ENCODE results near the gene ADAM11.

Gene ADAM11

GRCh38 chr17:44826123-44826790 is 67.5 kb downstream of the ADAM11 start:
- DNase-seq, result no peak
- Histone ChIP-seq H4K5ac (ENCODE audit: low read length) (no peak overlapping the region), H2BK15ac (replicated peaks; ENCODE audit: low read depth) (no peak overlapping the region), H3K56ac (ENCODE audit: low read length) (no peak overlapping the region), H3K23ac (ENCODE audit: low read length) (no peak overlapping the region), H3K36me3 (ENCODE audit: control insufficient read depth, insufficient read depth, low read length) (no peaks in the 10 kb centered on the region), H3K79me1 (ENCODE audit: low read length) (no peaks in the 10 kb centered on the region), H3K18ac (ENCODE audit: low read length) (no peak overlapping the region), H2BK120ac (ENCODE audit: low read depth, low read length) (no peak overlapping the region), H2BK5ac (ENCODE audit: low read length) (no peak overlapping the region), H3K4me1 (ENCODE audit: control insufficient read depth, low read depth, low read length) (peaks cover 3% of the 10 kb centered on the region), H3K4me3 (ENCODE audit: low read length) (no peak overlapping the region), H3K4ac (ENCODE audit: low read depth, low read length) (no peak overlapping the region), H3K27me3 (ENCODE audit: insufficient read depth, low read length, poor library complexity) (no peaks in the 10 kb centered on the region), H4K8ac (ENCODE audit: low read depth, low read length) (no peak overlapping the region), H3K27ac (ENCODE audit: low read depth, low read length) (no peak overlapping the region), H3K79me2 (ENCODE audit: control insufficient read depth, insufficient read depth, low read length) (peaks cover 59% of the 10 kb centered on the region), H2AK5ac (ENCODE audit: low read length) (no peak overlapping the region), H3K9ac (ENCODE audit: low read length) (no peak overlapping the region), H3K4me2 (ENCODE audit: low read length) (no peak overlapping the region)
- no CpG with 5 or more reads among the region's 15 CpGs for WGBS (ENCODE audit: extremely low coverage, insufficient coverage, low lambda C conversion rate)

GRCh38 chr17:44827863-44828262 is 69.1 kb downstream of the ADAM11 start:
- H3K79me2 ChIP-seq (ENCODE audit: control insufficient read depth, insufficient read depth, low read length), result peaks cover 53% of the 10 kb centered on the region
- H3K4me3 ChIP-seq (ENCODE audit: low read length), result no peak overlapping the region
- H3K9ac ChIP-seq (ENCODE audit: low read length), result no peak overlapping the region
- H3K27ac ChIP-seq (ENCODE audit: low read depth, low read length), result no peak overlapping the region
- no peak overlapping the region for H3K23ac ChIP-seq (ENCODE audit: low read length)
- H3K79me1 ChIP-seq (ENCODE audit: low read length), result no peaks in the 10 kb centered on the region
- no peak overlapping the region for H3K4me2 ChIP-seq (ENCODE audit: low read length)
- no peak for DNase-seq
- no peak overlapping the region for H4K8ac ChIP-seq (ENCODE audit: low read depth, low read length)
- peaks cover 3% of the 10 kb centered on the region for H3K4me1 ChIP-seq (ENCODE audit: control insufficient read depth, low read depth, low read length)
- no peak overlapping the region for H3K4ac ChIP-seq (ENCODE audit: low read depth, low read length)
- H2BK5ac ChIP-seq (ENCODE audit: low read length), result no peak overlapping the region
- no peaks in the 10 kb centered on the region for H3K27me3 ChIP-seq (ENCODE audit: insufficient read depth, low read length, poor library complexity)
- H3K18ac ChIP-seq (ENCODE audit: low read length), result no peak overlapping the region
- no peaks in the 10 kb centered on the region for H3K36me3 ChIP-seq (ENCODE audit: control insufficient read depth, insufficient read depth, low read length)
- WGBS (ENCODE audit: extremely low coverage, insufficient coverage, low lambda C conversion rate), result no CpG with 5 or more reads among the region's 1 CpG
- no peak overlapping the region for H4K5ac ChIP-seq (ENCODE audit: low read length)
- no peak overlapping the region for H2BK120ac ChIP-seq (ENCODE audit: low read depth, low read length)
- no peak overlapping the region for H3K56ac ChIP-seq (ENCODE audit: low read length)
- no peak overlapping the region for H2BK15ac ChIP-seq (replicated peaks; ENCODE audit: low read depth)
- H2AK5ac ChIP-seq (ENCODE audit: low read length), result no peak overlapping the region

GRCh38 chr17:44828919-44829522 is 70.2 kb downstream of the ADAM11 start:
- H2BK120ac ChIP-seq (ENCODE audit: low read depth, low read length), result peak overlapping the region; percentile 33
- H3K23ac ChIP-seq (ENCODE audit: low read length), result peak overlapping the region; percentile 87
- peak overlapping the region; percentile 28 for H3K4me2 ChIP-seq (ENCODE audit: low read length)
- H2BK5ac ChIP-seq (ENCODE audit: low read length), result no peak overlapping the region
- H4K8ac ChIP-seq (ENCODE audit: low read depth, low read length), result no peak overlapping the region
- peaks cover 48% of the 10 kb centered on the region for H3K79me2 ChIP-seq (ENCODE audit: control insufficient read depth, insufficient read depth, low read length)
- H3K36me3 ChIP-seq (ENCODE audit: control insufficient read depth, insufficient read depth, low read length), result no peaks in the 10 kb centered on the region
- H4K5ac ChIP-seq (ENCODE audit: low read length), result no peak overlapping the region
- no peak overlapping the region for H2AK5ac ChIP-seq (ENCODE audit: low read length)
- H3K79me1 ChIP-seq (ENCODE audit: low read length), result no peaks in the 10 kb centered on the region
- DNase-seq, result peak; percentile 61
- peaks cover 3% of the 10 kb centered on the region for H3K4me1 ChIP-seq (ENCODE audit: control insufficient read depth, low read depth, low read length)
- peak overlapping the region; percentile 99 for H3K4ac ChIP-seq (ENCODE audit: low read depth, low read length)
- H3K9ac ChIP-seq (ENCODE audit: low read length), result peak overlapping the region; percentile 84
- no peaks in the 10 kb centered on the region for H3K27me3 ChIP-seq (ENCODE audit: insufficient read depth, low read length, poor library complexity)
- WGBS (ENCODE audit: extremely low coverage, insufficient coverage, low lambda C conversion rate), result no CpG with 5 or more reads among the region's 21 CpGs
- H3K27ac ChIP-seq (ENCODE audit: low read depth, low read length), result peak overlapping the region; percentile 95
- H3K4me3 ChIP-seq (ENCODE audit: low read length), result peak overlapping the region; percentile 67
- H2BK15ac ChIP-seq (replicated peaks; ENCODE audit: low read depth), result no peak overlapping the region
- peak overlapping the region; percentile 98 for H3K18ac ChIP-seq (ENCODE audit: low read length)
- peak overlapping the region; percentile 96 for H3K56ac ChIP-seq (ENCODE audit: low read length)

- Histone ChIP-seq H3K27me3 (ENCODE audit: insufficient read depth, low read length, poor library complexity) (no peaks in the 10 kb centered on the region), H3K4me1 (ENCODE audit: control insufficient read depth, low read depth, low read length) (peaks cover 3% of the 10 kb centered on the region), H3K36me3 (ENCODE audit: control insufficient read depth, insufficient read depth, low read length) (no peaks in the 10 kb centered on the region), H3K4me2 (ENCODE audit: low read length) (peak within 1 kb of the TSS; percentile 46), H2BK15ac (replicated peaks; ENCODE audit: low read depth) (peak within 1 kb of the TSS; percentile 65), H3K4me3 (ENCODE audit: low read length) (peak within 1 kb of the TSS; percentile 70), H4K5ac (ENCODE audit: low read length) (no peak within 1 kb of the TSS), H3K79me2 (ENCODE audit: control insufficient read depth, insufficient read depth, low read length) (peaks cover 43% of the 10 kb centered on the region), H2AK5ac (ENCODE audit: low read length) (no peak within 1 kb of the TSS), H4K8ac (ENCODE audit: low read depth, low read length) (peak within 1 kb of the TSS; percentile 95), H3K79me1 (ENCODE audit: low read length) (no peaks in the 10 kb centered on the region), H3K18ac (ENCODE audit: low read length) (peak within 1 kb of the TSS; percentile 98), H3K9ac (ENCODE audit: low read length) (peak within 1 kb of the TSS; percentile 84), H3K27ac (ENCODE audit: low read depth, low read length) (peak within 1 kb of the TSS; percentile 95), H3K56ac (ENCODE audit: low read length) (peak within 1 kb of the TSS; percentile 96), H3K23ac (ENCODE audit: low read length) (peak within 1 kb of the TSS; percentile 87), H3K4ac (ENCODE audit: low read depth, low read length) (peak within 1 kb of the TSS; percentile 99), H2BK120ac (ENCODE audit: low read depth, low read length) (peak within 1 kb of the TSS; percentile 83), H2BK5ac (ENCODE audit: low read length) (peak within 1 kb of the TSS; percentile 83)
- DNase-seq, result peak; percentile 34
- WGBS (ENCODE audit: extremely low coverage, insufficient coverage, low lambda C conversion rate), result no CpG with 5 or more reads among the region's 123 CpGs
These were observed 71.0 kb downstream of the ADAM11 start, which contains the start of gene GJC1 for GRCh38 chr17:44829523-44830358. Gene GJC1, minus strand, starts transcription at chr17:44830287. Its CDS starts 24,470 bp downstream, at chr17:44805817.

- Histone ChIP-seq H3K79me2 (ENCODE audit: control insufficient read depth, insufficient read depth, low read length) (peaks cover 35% of the 10 kb centered on the region), H3K36me3 (ENCODE audit: control insufficient read depth, insufficient read depth, low read length) (no peaks in the 10 kb centered on the region), H3K27me3 (ENCODE audit: insufficient read depth, low read length, poor library complexity) (no peaks in the 10 kb centered on the region), H3K4me2 (ENCODE audit: low read length) (peak overlapping the region; percentile 46), H3K27ac (ENCODE audit: low read depth, low read length) (peak overlapping the region; percentile 95), H3K4me1 (ENCODE audit: control insufficient read depth, low read depth, low read length) (peaks cover 3% of the 10 kb centered on the region), H3K9ac (ENCODE audit: low read length) (peak overlapping the region; percentile 84), H3K4ac (ENCODE audit: low read depth, low read length) (peak overlapping the region; percentile 99), H4K5ac (ENCODE audit: low read length) (no peak overlapping the region), H3K56ac (ENCODE audit: low read length) (peak overlapping the region; percentile 96), H2BK5ac (ENCODE audit: low read length) (peak overlapping the region; percentile 83), H3K79me1 (ENCODE audit: low read length) (no peaks in the 10 kb centered on the region), H3K18ac (ENCODE audit: low read length) (peak overlapping the region; percentile 98), H2BK120ac (ENCODE audit: low read depth, low read length) (peak overlapping the region; percentile 83), H2BK15ac (replicated peaks; ENCODE audit: low read depth) (peak overlapping the region; percentile 65), H3K23ac (ENCODE audit: low read length) (no peak overlapping the region), H3K4me3 (ENCODE audit: low read length) (peak overlapping the region; percentile 70), H4K8ac (ENCODE audit: low read depth, low read length) (peak overlapping the region; percentile 95), H2AK5ac (ENCODE audit: low read length) (no peak overlapping the region)
- peak; percentile 79 for DNase-seq
- WGBS (ENCODE audit: extremely low coverage, insufficient coverage, low lambda C conversion rate), result no CpG with 5 or more reads among the region's 58 CpGs
These were observed 71.8 kb downstream of the ADAM11 start for GRCh38 chr17:44830359-44831288.

Data from mesendoderm (in vitro differentiated cells).